ENCODE data around the gene PRKAR2B. TPM values are rescaled to one million over a fixed set of nuclear protein-coding genes. Genes with fewer than 3 reads are reported as not detected.
"Not testable (repeated sequence)": the region's sequence is repeated elsewhere in the genome, so short reads cannot be mapped to it uniquely, and the experiment has no call there.

Gene PRKAR2B
- total and polyA plus RNA-seq, 9 donors, result 24.2 to 84.9 (median 43.7) TPM

DNA sequence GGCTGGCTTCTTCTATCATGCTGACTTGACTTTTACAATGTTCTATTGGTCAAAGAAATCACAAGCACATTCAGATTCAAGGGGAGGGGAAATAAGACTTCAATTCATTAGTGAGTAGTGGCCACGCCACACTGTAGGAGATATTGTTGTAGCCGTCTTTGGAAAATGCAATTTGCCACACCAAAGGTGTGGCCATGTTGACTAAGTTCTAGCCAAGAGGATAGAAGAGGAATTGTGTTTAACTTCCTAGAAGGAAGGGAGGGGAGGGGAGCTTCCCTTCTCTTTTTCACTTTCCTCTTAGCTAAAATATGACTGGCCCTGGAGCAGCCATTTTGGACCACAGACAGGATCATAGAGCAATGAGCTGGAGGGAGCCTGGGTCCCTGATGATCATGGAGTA is 3.4 kb upstream of the PRKAR2B start:
- no peaks in the 10 kb centered on the region for H3K36me3 ChIP-seq
- no peak overlapping the region for H3K4me3 ChIP-seq
- 93 to 97% (median 95%) methylated on average over 2 of the region's 2 CpGs for WGBS, 3 donors
- no peak overlapping the region for H3K27ac ChIP-seq
- H3K27me3 ChIP-seq, result no peaks in the 10 kb centered on the region
- no peak for TF ChIP-seq EP300 (IDR thresholded peaks at IDR 0.05)
- TF ChIP-seq POLR2A (IDR thresholded peaks at IDR 0.05), result no peak
- TF ChIP-seq, protein P1, sequence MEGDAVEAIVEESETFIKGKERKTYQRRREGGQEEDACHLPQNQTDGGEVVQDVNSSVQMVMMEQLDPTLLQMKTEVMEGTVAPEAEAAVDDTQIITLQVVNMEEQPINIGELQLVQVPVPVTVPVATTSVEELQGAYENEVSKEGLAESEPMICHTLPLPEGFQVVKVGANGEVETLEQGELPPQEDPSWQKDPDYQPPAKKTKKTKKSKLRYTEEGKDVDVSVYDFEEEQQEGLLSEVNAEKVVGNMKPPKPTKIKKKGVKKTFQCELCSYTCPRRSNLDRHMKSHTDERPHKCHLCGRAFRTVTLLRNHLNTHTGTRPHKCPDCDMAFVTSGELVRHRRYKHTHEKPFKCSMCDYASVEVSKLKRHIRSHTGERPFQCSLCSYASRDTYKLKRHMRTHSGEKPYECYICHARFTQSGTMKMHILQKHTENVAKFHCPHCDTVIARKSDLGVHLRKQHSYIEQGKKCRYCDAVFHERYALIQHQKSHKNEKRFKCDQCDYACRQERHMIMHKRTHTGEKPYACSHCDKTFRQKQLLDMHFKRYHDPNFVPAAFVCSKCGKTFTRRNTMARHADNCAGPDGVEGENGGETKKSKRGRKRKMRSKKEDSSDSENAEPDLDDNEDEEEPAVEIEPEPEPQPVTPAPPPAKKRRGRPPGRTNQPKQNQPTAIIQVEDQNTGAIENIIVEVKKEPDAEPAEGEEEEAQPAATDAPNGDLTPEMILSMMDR (IDR thresholded peaks at IDR 0.05), result no peak
- intact Hi-C loops (cut with DNase I), result loop anchor here in 1 of 4 donors (10.0 kb wide), 1 partner anchor 376 kb away; the partner anchor contains the start of gene CCDC71L
- no peaks in the 10 kb centered on the region for H3K9me3 ChIP-seq
- DNase-seq, result no peak
- H3K4me1 ChIP-seq (ENCODE audit: insufficient read depth), result no peaks in the 10 kb centered on the region

DNA sequence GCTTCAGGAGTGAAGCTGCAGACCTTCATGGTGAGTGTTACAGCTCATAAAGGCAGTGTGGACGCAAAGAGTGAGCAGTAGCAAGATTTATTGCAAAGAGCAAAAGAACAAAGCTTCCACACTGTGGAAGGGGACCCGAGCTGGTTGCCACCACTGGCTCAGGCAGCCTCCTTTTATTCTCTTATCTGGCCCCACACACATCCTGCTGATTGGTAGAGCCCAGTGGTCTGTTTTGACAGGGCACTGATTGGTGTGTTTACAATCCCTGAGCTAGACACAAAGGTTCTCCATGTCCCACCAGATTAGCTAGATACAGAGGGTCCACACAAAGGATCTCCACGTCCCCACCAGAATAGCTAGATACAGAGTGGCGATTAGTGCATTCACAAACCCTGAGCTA is 2.7 kb upstream of the PRKAR2B start:
- H3K4me3 ChIP-seq; H3K27ac ChIP-seq; H3K27me3 ChIP-seq; DNase-seq; H3K4me1 ChIP-seq (ENCODE audit: insufficient read depth); H3K9me3 ChIP-seq; H3K36me3 ChIP-seq: not testable (repeated sequence)
- WGBS, 3 donors, result 86 to 98% (median 88%) methylated on average over 4 of the region's 4 CpGs
- intact Hi-C loops (cut with DNase I), result loop anchor here in 1 of 4 donors (10.0 kb wide), 1 partner anchor 377 kb away; the partner anchor contains the start of gene CCDC71L

DNA sequence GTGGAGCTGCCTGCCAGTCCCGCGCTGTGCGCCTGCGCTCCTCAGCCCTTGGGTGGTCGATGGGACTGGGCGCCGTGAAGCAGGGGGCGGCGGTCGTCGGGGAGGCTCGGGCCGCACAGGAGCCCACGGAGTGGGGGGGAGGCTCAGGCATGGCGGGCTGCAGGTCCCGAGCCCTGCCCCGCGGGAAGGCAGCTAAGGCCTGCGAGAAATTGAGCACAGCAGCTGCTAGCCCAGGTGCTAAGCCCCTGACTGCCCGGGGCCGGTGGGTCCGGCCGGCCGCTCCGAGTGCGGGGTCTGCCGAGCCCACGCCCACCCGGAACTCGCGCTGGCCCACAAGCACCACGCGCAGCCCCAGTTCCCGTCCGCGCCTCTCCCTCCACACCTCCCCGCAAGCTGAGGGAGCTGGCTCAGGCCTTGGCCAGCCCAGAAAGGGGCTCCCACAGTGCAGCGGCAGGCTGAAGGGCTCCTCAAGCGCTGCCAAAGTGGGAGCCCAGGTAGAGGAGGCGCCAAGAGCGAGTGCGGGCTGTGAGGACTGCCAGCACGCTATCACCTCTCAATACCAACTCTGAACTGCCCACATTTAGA is 2.1 kb upstream of the PRKAR2B start:
- peak in 1 of 5 donors; percentile 32 for DNase-seq
- intact Hi-C loops (cut with DNase I), result loop anchor here in 1 of 4 donors (10.0 kb wide), 1 partner anchor 378 kb away; the partner anchor contains the start of gene CCDC71L
- not testable (repeated sequence) for H3K4me3 ChIP-seq; H3K27me3 ChIP-seq; H3K36me3 ChIP-seq; H3K9me3 ChIP-seq; H3K4me1 ChIP-seq (ENCODE audit: insufficient read depth); H3K27ac ChIP-seq
- WGBS, 3 donors, result 96 to 98% (median 98%) methylated on average over 35 to 43 of the region's 43 CpGs

DNA sequence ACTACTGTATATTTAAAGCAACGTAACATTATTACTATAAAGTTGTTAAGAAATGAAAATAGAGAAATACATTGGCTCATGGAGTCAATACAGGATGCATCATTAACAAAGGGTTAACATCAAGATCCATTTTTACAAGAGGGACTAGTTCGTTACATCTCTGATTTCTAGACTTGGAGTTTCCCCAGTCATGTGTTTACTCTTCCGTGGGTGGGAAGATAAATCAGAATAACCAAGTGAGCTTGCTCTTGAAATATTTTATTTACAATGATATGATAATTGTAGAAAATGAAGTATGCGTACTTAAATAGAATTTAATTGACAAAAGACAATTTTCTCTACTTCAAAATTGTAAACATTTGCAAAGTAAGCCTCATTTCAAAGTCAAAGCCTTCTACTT is 1.0 kb upstream of the PRKAR2B start:
- intact Hi-C loops (cut with DNase I), result loop anchor here in 1 of 4 donors (10.0 kb wide), 1 partner anchor 379 kb away; the partner anchor contains the start of gene CCDC71L
- Histone ChIP-seq H3K4me3 (peak overlapping the region; percentile 90), H3K4me1 (ENCODE audit: insufficient read depth) (no peaks in the 10 kb centered on the region), H3K27ac (no peak overlapping the region), H3K27me3 (no peaks in the 10 kb centered on the region), H3K36me3 (no peaks in the 10 kb centered on the region), H3K9me3 (no peaks in the 10 kb centered on the region)
- DNase-seq, result no peak
- WGBS, 3 donors, result 30 to 41% (median 38%) methylated on average over 4 of the region's 4 CpGs
- TF ChIP-seq EP300 (IDR thresholded peaks at IDR 0.05), result no peak
- TF ChIP-seq, protein P1 (IDR thresholded peaks at IDR 0.05), result no peak
- no peak for TF ChIP-seq POLR2A (IDR thresholded peaks at IDR 0.05)

DNA sequence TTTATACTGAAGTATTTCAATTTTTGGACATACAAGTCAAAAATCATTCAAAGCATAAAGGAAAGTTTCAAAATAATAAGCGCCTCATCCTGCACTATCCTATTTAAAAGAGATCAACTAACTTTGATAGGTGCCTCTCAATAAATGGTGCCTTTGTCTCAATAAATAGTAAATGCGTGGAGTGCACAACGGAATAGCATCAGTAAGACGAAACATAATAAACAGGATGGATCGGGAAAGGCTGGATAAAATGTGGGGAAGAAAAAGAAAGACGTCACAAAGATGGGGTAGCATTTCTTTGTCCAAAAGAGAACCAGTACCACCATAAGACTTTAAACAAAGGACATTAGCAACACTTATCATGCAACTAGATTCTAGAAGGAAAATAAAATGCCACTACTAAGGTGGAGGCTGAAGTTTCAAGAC is 571 bp upstream of the PRKAR2B start:
- no peak for DNase-seq
- intact Hi-C loops (cut with DNase I), result loop anchor here in 1 of 4 donors (10.0 kb wide), 1 partner anchor 379 kb away; the partner anchor contains the start of gene CCDC71L
- no peaks in the 10 kb centered on the region for H3K27me3 ChIP-seq
- H3K27ac ChIP-seq, result peak overlapping the region; percentile 34 to 85
- TF ChIP-seq POLR2A (IDR thresholded peaks at IDR 0.05) (no peak), EP300 (IDR thresholded peaks at IDR 0.05) (no peak)
- TF ChIP-seq, protein P1 (IDR thresholded peaks at IDR 0.05), result no peak
- H3K4me3 ChIP-seq, result peak overlapping the region; percentile 90
- no peaks in the 10 kb centered on the region for H3K4me1 ChIP-seq (ENCODE audit: insufficient read depth)
- no peaks in the 10 kb centered on the region for H3K36me3 ChIP-seq
- H3K9me3 ChIP-seq, result no peaks in the 10 kb centered on the region
- WGBS, 3 donors, result 7 to 10% (median 8%) methylated on average over 6 of the region's 6 CpGs
